SU-DHL-6 (cell line): ENCODE results near the gene NDUFA5.
"Not testable (repeated sequence)": the region's sequence is repeated elsewhere in the genome, so short reads cannot be mapped to it uniquely, and the experiment has no call there.

ENCODE experiments used
- CTCF ChIP-seq: fragments of 200-600 bp; sonication (generic); IDR thresholded peaks from one replicate; pipeline ENCODE4 v1.5.1; 2017; ENCODE audit warnings: antibody characterized with exemption, mild to moderate bottlenecking, low read length, moderate library complexity; ENCODE audit not compliant: insufficient read depth, poor library complexity, severe bottlenecking
- EZH2phosphoT487 ChIP-seq: fragments of 200-600 bp; sonication (generic), shearing (Covaris generic); conservative IDR thresholded peaks from 2 replicates; pipeline ENCODE4 v1.6.1; 2018; ENCODE audit warnings: mild to moderate bottlenecking, antibody characterized with exemption, low read length, moderate library complexity, mixed read lengths

- not testable (repeated sequence) for TF ChIP-seq CTCF, EZH2phosphoT487
Observed at GRCh38 chr7:123532788-123533552, 24.6 kb downstream of the NDUFA5 start.
